ENCODE data around the gene NPAS4. TPM values are rescaled to one million over a fixed set of nuclear protein-coding genes. Genes with fewer than 3 reads are reported as not detected.

Gene NPAS4
- total and polyA plus RNA-seq, 2 of the 13 experiments (the other 11 are each of a cell fraction or from before 2014, with no cell fraction given), result not detected

DNA sequence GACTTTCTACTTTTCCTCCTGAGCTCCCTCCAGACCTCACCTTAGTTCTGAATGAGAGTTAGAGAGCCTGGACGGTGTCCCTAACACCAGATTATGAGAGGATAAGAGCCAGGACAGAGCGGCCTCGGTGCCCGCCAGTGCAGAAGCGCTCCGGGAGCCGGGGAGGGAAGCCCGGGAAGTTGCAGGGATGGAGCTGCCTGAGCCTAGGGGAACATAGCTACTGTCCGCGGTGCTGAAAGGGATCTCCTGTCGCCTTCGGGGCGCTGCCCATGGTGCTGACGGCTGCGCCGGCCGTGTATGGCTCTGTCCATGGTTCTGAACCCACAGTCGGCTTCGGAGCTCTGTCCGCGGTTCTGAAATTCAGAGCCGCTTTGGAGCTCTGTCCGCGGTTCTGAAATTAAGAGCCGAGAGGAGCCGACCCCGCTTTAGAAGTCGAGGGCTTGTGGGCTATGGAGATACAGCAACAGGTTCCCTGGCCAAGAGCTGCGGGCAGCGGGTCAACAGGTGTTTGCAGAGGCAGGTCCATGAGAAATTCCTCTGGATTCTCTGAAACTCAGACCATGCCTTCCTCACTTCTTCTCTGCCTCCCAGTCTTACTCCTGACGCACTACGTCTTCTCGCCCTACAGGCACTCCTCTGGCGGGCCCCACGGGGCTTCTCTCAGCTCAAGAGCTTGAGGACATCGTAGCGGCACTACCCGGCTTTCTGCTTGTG is 814 bp downstream of the NPAS4 start (continued):
- TF ChIP-seq, protein P1, sequence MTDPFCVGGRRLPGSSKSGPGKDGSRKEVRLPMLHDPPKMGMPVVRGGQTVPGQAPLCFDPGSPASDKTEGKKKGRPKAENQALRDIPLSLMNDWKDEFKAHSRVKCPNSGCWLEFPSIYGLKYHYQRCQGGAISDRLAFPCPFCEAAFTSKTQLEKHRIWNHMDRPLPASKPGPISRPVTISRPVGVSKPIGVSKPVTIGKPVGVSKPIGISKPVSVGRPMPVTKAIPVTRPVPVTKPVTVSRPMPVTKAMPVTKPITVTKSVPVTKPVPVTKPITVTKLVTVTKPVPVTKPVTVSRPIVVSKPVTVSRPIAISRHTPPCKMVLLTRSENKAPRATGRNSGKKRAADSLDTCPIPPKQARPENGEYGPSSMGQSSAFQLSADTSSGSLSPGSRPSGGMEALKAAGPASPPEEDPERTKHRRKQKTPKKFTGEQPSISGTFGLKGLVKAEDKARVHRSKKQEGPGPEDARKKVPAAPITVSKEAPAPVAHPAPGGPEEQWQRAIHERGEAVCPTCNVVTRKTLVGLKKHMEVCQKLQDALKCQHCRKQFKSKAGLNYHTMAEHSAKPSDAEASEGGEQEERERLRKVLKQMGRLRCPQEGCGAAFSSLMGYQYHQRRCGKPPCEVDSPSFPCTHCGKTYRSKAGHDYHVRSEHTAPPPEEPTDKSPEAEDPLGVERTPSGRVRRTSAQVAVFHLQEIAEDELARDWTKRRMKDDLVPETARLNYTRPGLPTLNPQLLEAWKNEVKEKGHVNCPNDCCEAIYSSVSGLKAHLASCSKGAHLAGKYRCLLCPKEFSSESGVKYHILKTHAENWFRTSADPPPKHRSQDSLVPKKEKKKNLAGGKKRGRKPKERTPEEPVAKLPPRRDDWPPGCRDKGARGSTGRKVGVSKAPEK (CRISPR knock-in tag; IDR thresholded peaks at IDR 0.05; ENCODE audit: borderline replicate concordance), result peak; percentile 100
- TF ChIP-seq SIX4 (CRISPR knock-in tag; IDR thresholded peaks at IDR 0.05) (peak; percentile 100), KMT2A (CRISPR knock-in tag; IDR thresholded peaks at IDR 0.05) (peak; percentile 100), MIXL1 (CRISPR knock-in tag; IDR thresholded peaks at IDR 0.05) (peak; percentile 100), ZNF616 (CRISPR knock-in tag; IDR thresholded peaks at IDR 0.05; ENCODE audit: low read depth) (peak; percentile 100), ETV5 (CRISPR knock-in tag; IDR thresholded peaks at IDR 0.05; ENCODE audit: borderline replicate concordance) (peak; percentile 100), SKI (IDR thresholded peaks at IDR 0.05; ENCODE audit: partially characterized antibody) (no peak), ZNF816 (CRISPR knock-in tag; IDR thresholded peaks at IDR 0.05; ENCODE audit: borderline replicate concordance) (peak; percentile 100)
- TF ChIP-seq, protein P2, sequence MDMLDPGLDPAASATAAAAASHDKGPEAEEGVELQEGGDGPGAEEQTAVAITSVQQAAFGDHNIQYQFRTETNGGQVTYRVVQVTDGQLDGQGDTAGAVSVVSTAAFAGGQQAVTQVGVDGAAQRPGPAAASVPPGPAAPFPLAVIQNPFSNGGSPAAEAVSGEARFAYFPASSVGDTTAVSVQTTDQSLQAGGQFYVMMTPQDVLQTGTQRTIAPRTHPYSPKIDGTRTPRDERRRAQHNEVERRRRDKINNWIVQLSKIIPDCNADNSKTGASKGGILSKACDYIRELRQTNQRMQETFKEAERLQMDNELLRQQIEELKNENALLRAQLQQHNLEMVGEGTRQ (IDR thresholded peaks at IDR 0.05; ENCODE audit: low read depth, low read length), result no peak
- TF ChIP-seq, protein P2 (CRISPR knock-in tag; IDR thresholded peaks at IDR 0.05; ENCODE audit: borderline replicate concordance), result peak; percentile 93
- TF ChIP-seq, protein P3, sequence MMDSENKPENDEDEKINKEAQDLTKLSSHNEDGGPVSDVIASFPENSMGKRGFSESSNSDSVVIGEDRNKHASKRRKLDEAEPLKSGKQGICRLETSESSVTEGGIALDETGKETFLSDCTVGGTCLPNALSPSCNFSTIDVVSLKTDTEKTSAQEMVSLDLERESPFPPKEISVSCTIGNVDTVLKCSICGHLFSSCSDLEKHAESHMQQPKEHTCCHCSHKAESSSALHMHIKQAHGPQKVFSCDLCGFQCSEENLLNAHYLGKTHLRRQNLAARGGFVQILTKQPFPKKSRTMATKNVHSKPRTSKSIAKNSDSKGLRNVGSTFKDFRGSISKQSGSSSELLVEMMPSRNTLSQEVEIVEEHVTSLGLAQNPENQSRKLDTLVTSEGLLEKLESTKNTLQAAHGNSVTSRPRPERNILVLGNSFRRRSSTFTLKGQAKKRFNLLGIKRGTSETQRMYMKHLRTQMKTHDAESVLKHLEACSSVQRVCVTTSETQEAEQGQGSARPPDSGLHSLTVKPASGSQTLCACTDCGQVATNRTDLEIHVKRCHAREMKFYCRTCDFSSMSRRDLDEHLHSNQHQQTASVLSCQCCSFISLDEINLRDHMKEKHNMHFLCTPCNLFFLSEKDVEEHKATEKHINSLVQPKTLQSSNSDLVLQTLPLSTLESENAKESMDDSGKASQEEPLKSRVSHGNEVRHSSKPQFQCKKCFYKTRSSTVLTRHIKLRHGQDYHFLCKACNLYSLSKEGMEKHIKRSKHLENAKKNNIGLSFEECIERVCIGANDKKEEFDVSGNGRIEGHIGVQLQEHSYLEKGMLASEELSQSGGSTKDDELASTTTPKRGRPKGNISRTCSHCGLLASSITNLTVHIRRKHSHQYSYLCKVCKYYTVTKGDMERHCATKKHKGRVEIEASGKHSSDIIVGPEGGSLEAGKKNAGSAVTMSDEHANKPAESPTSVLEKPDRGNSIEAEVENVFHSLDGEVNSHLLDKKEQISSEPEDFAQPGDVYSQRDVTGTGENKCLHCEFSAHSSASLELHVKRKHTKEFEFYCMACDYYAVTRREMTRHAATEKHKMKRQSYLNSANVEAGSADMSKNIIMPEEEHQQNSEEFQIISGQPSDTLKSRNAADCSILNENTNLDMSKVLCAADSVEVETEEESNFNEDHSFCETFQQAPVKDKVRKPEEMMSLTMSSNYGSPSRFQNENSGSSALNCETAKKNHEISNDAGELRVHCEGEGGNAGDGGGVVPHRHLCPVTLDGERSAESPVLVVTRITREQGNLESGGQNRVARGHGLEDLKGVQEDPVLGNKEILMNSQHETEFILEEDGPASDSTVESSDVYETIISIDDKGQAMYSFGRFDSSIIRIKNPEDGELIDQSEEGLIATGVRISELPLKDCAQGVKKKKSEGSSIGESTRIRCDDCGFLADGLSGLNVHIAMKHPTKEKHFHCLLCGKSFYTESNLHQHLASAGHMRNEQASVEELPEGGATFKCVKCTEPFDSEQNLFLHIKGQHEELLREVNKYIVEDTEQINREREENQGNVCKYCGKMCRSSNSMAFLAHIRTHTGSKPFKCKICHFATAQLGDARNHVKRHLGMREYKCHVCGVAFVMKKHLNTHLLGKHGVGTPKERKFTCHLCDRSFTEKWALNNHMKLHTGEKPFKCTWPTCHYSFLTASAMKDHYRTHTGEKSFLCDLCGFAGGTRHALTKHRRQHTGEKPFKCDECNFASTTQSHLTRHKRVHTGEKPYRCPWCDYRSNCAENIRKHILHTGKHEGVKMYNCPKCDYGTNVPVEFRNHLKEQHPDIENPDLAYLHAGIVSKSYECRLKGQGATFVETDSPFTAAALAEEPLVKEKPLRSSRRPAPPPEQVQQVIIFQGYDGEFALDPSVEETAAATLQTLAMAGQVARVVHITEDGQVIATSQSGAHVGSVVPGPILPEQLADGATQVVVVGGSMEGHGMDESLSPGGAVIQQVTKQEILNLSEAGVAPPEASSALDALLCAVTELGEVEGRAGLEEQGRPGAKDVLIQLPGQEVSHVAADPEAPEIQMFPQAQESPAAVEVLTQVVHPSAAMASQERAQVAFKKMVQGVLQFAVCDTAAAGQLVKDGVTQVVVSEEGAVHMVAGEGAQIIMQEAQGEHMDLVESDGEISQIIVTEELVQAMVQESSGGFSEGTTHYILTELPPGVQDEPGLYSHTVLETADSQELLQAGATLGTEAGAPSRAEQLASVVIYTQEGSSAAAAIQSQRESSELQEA (CRISPR knock-in tag; IDR thresholded peaks at IDR 0.05; ENCODE audit: not compliant biosample characterization), result peak; percentile 100
- TF ChIP-seq, protein P4, sequence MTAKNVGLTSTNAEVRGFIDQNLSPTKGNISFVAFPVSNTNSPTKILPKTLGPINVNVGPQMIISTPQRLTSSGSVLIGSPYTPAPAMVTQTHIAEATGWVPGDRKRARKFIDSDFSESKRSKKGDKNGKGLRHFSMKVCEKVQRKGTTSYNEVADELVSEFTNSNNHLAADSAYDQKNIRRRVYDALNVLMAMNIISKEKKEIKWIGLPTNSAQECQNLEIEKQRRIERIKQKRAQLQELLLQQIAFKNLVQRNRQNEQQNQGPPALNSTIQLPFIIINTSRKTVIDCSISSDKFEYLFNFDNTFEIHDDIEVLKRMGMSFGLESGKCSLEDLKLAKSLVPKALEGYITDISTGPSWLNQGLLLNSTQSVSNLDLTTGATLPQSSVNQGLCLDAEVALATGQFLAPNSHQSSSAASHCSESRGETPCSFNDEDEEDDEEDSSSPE (CRISPR knock-in tag; IDR thresholded peaks at IDR 0.05), result peak; percentile 99

Measured in HepG2 (cell line).